Caco-2 (cell line): ENCODE measurements around the gene ARHGAP19. TPM values are rescaled to one million over a fixed set of nuclear protein-coding genes. Genes with fewer than 3 reads are reported as not detected.

ENCODE experiments used
- BruUV-seq: library from RNA; stranded (reverse); fragments of 400-500 nt; replicated peaks from 2 replicates; lab custom pipeline; 2021; lab: Mats Ljungman, UMichigan
- CTCF ChIA-PET: fragments of 300-600 bp; sonication (Branson Sonifier 250); formaldehyde crosslinking; loops from one replicate; lab custom pipeline; 2022; ENCODE audit warnings: antibody characterized with exemption; lab: Charles Lee
- POLR2A ChIA-PET: fragments of 300-600 bp; sonication (Branson Sonifier 250); formaldehyde crosslinking; loops from one replicate; lab custom pipeline; 2022; ENCODE audit warnings: antibody characterized with exemption; lab: Charles Lee
- DNase-seq, 2 experiments: peaks; one replicate each; pipeline versions ENCODE4 v3.0.0 to v3.0.0-alpha.2; 2020 to 2022
- H3K27me3 ChIP-seq: replicated peaks from 2 replicates; pipeline ENCODE4 v1.6.0; 2011; ENCODE audit warnings: low read length; ENCODE audit not compliant: control insufficient read depth, insufficient read depth
- H3K36me3 ChIP-seq: 2 replicates; pipeline ENCODE4 v1.5.1; 2011; ENCODE audit warnings: low read length; ENCODE audit not compliant: control insufficient read depth, insufficient read depth
- H3K4me1 ChIP-seq: fragments of 250-450 bp; sonication (Bioruptor Pico); 2 replicates; pipeline ENCODE4 v1.5.1; 2020; ENCODE audit warnings: mild to moderate bottlenecking
- H3K4me3 ChIP-seq: 2 replicates; pipeline ENCODE4 v1.5.1; 2011; ENCODE audit warnings: low read depth, mild to moderate bottlenecking, control low read depth, low read length
- H3K9me3 ChIP-seq: fragments of 250-450 bp; sonication (Bioruptor Pico); 2 replicates; pipeline ENCODE4 v1.5.1; 2020; ENCODE audit warnings: mild to moderate bottlenecking, moderate library complexity
- H3K27ac Mint-ChIP-seq: one replicate; pipeline ENCODE4 v1.8.0; 2022; ENCODE audit warnings: mixed read lengths; ENCODE audit not compliant: unreplicated experiment
- H3K27me3 Mint-ChIP-seq: one replicate; pipeline ENCODE4 v1.8.0; 2022; ENCODE audit warnings: mixed read lengths; ENCODE audit not compliant: insufficient read depth, unreplicated experiment
- H3K36me3 Mint-ChIP-seq: one replicate; pipeline ENCODE4 v1.8.0; 2022; ENCODE audit warnings: mild to moderate bottlenecking, mixed read lengths; ENCODE audit not compliant: insufficient read depth, unreplicated experiment
- H3K4me1 Mint-ChIP-seq: one replicate; pipeline ENCODE4 v1.8.0; 2022; ENCODE audit warnings: low read depth, mixed read lengths; ENCODE audit not compliant: unreplicated experiment
- H3K4me3 Mint-ChIP-seq: one replicate; pipeline ENCODE4 v1.8.0; 2022; ENCODE audit warnings: mild to moderate bottlenecking, moderate library complexity, mixed read lengths; ENCODE audit not compliant: unreplicated experiment
- H3K9me3 Mint-ChIP-seq: one replicate; pipeline ENCODE4 v1.8.0; 2022; ENCODE audit warnings: mixed read lengths; ENCODE audit not compliant: unreplicated experiment
- CTCF ChIP-seq, 2 experiments: fragments of 200-600 bp in 1 of 2; IDR thresholded peaks; 1 replicate in 1 of 2; 2 replicates in 1 of 2; pipeline versions ENCODE4 v1.5.1 to v1.8.0; 2011 to 2022; ENCODE audit warnings: antibody characterized with exemption in 1 of 2, control low read depth in 1 of 2, inconsistent platforms in 1 of 2, low read depth in 1 of 2, low read length in 1 of 2, mild to moderate bottlenecking in 1 of 2, moderate library complexity in 1 of 2; ENCODE audit not compliant: insufficient read depth in 1 of 2, severe bottlenecking in 1 of 2, unreplicated experiment in 1 of 2
- intact Hi-C: fragments of 100-400 bp; cut with micrococcal nuclease; formaldehyde crosslinking; loops from one replicate; pipeline ENCODE4 v1.10.0; 2022; ENCODE audit not compliant: unreplicated experiment
- total RNA-seq: library from RNA; stranded (reverse); gene quantifications from 2 replicates; pipeline ENCODE4 v1.2.3, GENCODE V29; 2022

The ARHGAP19 gene
- total RNA-seq, 1 experiment from 2014 or later, result 13.9 TPM

DNA sequence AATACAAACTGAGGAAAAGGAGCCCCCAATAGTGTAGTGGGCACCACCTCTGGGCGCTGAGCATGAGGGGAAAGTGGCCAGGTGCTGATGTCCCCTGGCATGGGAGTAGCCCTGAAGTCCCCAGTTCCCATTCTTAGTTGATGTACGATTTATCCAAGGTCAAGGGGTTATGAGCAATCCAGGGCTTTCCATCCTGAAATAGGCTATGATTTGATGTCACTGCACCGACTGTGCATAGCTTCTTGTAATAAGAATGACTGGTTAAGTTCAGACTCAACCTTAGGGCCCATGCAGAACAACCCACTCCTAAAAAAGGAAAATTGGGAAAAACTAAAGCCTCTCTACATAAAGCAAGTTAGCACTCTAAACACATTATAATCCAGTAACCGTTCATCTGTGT is 31.1 kb upstream of the ARHGAP19 start:
- ChIA-PET CTCF (no interaction called here), POLR2A (interaction anchor here (0.8 kb wide), 1 partner anchor 78 kb away, joined by 3 read pairs; the partner anchor contains the start of gene RRP12)
- Mint-ChIP-seq H3K27me3 (peaks cover 3% of the 10 kb centered on the region), H3K4me1 (peaks cover 19% of the 10 kb centered on the region), H3K27ac (no peak overlapping the region), H3K4me3 (no peak overlapping the region), H3K9me3 (no peaks in the 10 kb centered on the region), H3K36me3 (peaks cover 17% of the 10 kb centered on the region)
- BruUV-seq, result no TSS peak
- H3K9me3 ChIP-seq, result no peaks in the 10 kb centered on the region
- DNase-seq, result no peak
- peaks cover 15% of the 10 kb centered on the region for H3K4me1 ChIP-seq
- no peak for TF ChIP-seq CTCF (IDR thresholded peaks at IDR 0.05; ENCODE audit: insufficient read depth in 1 of 2, low read depth in 1 of 2, low read length in 1 of 2, severe bottlenecking in 1 of 2, unreplicated experiment in 1 of 2)
- no peak overlapping the region for H3K4me3 ChIP-seq
- intact Hi-C loops, result no loop called here
- H3K36me3 ChIP-seq, result no peaks in the 10 kb centered on the region
- H3K27me3 ChIP-seq, result no peaks in the 10 kb centered on the region

DNA sequence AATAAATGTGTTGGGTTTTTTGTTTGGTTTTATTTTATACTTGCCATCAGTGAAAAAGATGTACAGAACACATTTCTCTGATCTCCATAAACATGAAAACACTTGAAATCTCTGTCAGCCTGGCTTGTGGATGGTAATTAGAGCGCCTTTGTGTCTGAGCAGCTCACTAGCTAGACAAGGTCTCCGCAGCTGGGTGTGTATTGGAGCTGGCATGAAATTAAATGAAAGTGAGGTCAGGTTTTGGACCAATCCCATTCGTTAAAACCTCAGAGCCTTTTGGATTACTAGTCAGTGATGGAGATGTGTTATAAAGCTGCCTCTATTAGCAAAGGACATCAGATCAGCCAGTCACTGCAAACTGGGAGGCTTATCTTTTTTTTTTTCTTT is 29.4 kb upstream of the ARHGAP19 start:
- Mint-ChIP-seq H3K4me3 (no peak overlapping the region), H3K4me1 (peaks cover 14% of the 10 kb centered on the region), H3K27me3 (peaks cover 3% of the 10 kb centered on the region), H3K27ac (no peak overlapping the region), H3K9me3 (no peaks in the 10 kb centered on the region), H3K36me3 (peaks cover 17% of the 10 kb centered on the region)
- Histone ChIP-seq H3K36me3 (no peaks in the 10 kb centered on the region), H3K4me1 (peaks cover 4% of the 10 kb centered on the region), H3K27me3 (no peaks in the 10 kb centered on the region), H3K9me3 (no peaks in the 10 kb centered on the region), H3K4me3 (no peak overlapping the region)
- intact Hi-C loops, result no loop called here
- no peak for TF ChIP-seq CTCF (IDR thresholded peaks at IDR 0.05; ENCODE audit: insufficient read depth in 1 of 2, low read depth in 1 of 2, low read length in 1 of 2, severe bottlenecking in 1 of 2, unreplicated experiment in 1 of 2)
- ChIA-PET CTCF (no interaction called here), POLR2A (no interaction called here)
- DNase-seq, result no peak
- BruUV-seq, result no TSS peak

DNA sequence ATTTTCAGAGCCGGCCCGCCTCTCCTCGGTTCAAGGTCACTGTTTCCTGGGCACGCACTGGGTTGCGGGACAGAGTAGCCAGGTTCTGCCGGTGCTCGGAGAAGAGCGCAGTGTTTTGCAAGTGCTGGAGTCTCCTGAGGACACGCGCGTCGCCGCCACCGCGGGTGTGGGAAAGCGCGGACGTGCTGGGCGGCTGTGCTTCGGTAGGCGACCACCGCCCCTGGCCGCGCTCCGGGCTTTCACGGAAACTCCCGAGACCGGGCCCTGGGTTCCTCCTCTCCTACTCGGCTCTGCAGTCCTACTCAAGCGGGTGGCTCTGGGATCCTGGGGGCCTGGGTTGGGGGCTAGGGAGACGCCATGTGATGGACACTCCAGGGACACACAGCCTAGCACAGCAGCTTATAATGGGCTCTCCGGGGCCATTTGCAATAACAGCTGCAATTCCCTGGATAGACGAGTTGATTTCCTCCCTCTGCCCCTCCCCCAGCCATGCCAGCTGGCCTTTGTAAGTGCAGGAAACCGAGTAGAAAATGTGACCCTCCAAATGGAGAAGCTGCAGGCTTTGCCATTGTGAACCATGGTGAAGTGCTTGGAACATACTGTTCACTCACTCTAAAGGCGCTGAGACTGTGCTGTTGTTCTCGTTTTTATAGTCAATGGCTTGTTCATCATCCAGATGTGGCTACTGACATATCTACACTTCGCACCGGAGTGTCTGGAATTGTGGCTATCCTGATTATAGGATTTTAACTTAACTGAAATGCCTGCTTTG is 28.8 kb upstream of the ARHGAP19 start:
- no peak for DNase-seq
- intact Hi-C loops, result no loop called here
- Mint-ChIP-seq H3K4me1 (peaks cover 12% of the 10 kb centered on the region), H3K9me3 (no peaks in the 10 kb centered on the region), H3K4me3 (no peak overlapping the region), H3K36me3 (peaks cover 17% of the 10 kb centered on the region), H3K27me3 (peaks cover 3% of the 10 kb centered on the region), H3K27ac (no peak overlapping the region)
- no peaks in the 10 kb centered on the region for H3K36me3 ChIP-seq
- no peak overlapping the region for H3K4me3 ChIP-seq
- TF ChIP-seq CTCF (IDR thresholded peaks at IDR 0.05; ENCODE audit: insufficient read depth in 1 of 2, low read depth in 1 of 2, low read length in 1 of 2, severe bottlenecking in 1 of 2, unreplicated experiment in 1 of 2), result no peak
- CTCF ChIA-PET, result no interaction called here
- peaks cover 4% of the 10 kb centered on the region for H3K4me1 ChIP-seq
- POLR2A ChIA-PET, result no interaction called here
- no TSS peak for BruUV-seq
- H3K9me3 ChIP-seq, result no peaks in the 10 kb centered on the region
- H3K27me3 ChIP-seq, result no peaks in the 10 kb centered on the region
